NCI-H1417 (cell line): ENCODE data around the gene SYTL1.

Source experiments
- DNase-seq, 3 experiments: peaks; one replicate each; lab custom pipeline; 2025; lab: John Stamatoyannopoulos, UW

Gene SYTL1

DNA sequence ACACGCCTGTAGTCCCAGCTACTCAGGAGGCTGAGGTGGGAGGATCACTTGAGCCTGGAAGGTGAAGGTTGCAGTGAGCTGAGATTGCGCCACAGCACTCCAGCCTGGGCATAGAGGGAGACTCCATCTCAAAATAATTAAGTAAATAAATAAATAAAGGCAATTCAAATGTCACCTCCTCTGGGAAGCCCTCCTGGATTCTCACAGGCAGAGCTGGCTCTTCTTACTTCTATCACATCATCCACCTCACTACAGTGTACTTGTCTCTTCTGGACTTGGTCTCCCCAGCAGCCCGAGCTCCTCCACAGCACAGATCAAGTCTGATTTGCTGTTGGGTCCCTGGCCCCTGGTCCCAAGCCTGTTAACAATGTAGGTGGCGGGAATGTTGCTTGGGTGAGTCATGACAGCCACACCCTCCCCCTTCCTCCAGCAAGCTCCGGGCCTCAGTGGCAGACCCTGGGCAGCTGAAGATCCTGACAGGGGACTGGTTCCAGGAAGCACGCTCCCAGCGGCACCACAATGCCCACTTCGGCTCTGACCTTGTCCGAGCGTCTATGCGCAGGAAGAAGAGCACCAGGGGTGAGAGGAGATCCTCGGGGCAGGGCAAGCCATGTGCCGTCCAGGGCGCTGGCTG, 5.3 kb downstream of the SYTL1 start:
- no peak for DNase-seq

DNA sequence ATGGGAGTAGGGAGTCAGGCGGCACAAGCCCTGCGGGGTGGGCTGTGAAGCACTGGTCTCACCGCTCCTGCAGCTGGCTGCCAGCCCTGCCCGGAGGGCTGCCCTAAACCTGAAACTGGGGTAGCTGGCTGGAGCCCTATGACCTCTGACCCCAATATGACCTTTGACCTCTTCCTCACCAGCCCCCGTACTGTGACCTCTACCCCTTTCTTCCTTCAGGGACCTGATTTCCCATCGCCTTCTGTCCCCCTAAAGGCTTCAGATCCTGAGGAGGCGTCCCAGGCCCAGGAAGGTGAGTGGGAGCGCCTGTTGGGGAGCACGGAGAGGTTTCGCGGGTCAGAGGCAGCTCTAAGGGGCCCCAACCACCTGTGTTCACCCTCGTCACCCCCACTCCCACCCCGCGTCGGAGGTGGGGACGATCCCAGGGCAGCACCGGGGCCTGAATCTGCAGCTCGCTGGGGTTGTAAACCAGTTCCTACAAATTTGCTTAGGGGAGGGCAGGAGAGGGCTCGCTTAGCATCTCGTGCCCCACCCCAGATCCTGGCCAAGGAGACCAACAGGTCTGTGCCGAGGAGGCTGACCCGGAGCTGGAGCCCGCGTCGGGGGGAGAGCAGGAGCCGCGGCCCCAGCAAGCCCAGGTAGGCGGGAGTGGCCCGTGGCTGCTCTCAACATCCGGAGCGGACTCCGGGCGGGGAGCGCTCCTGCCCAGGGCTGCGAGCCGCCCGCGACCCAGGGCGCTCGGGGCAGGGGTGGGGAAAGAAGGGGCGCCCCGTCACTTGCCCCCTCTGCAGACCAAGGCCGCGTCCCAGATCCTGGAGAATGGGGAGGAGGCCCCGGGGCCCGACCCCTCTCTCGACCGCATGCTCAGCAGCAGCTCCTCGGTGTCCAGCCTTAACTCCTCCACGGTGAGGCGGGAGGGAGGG, 7.3 kb downstream of the SYTL1 start:
- peak; percentile 79 to 87 (median 83) for DNase-seq

DNA sequence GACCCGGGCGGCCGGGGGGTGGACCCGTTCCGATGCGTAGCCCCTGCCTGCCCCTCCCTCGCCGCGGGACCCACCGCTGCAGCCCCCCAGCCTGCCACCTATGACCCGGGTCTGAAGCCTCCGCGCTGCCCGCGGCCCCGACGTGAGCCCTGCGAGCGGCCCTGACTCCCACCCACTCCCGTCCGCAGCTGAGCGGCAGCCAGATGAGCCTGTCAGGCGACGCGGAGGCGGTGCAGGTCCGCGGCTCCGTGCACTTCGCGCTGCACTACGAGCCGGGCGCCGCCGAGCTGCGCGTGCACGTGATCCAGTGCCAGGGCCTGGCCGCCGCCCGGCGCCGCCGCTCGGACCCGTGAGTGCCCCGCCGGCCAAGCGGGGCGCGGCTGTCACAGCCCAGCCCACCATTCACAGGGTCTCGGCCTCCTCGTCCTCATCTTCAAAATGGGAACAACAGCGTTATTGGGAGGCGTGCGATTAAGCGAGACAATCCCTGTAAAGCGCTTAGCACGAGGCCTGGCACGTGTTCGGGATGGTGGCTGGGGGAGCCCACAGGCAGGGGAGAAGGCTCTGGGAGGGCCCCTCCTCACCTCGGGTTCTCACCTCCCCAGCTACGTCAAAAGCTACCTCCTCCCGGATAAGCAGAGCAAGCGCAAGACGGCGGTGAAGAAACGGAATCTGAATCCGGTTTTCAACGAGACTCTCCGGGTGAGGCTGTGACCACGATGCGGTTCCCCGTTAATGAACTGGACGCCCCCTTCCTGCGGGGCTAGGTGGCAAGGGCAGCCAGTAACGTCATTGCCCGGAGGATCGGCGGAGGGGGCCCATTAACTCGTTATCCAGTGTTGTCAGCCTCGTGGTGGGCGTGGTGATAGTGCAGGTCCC, 8.2 kb downstream of the SYTL1 start:
- peak; percentile 77 to 83 (median 78) for DNase-seq

DNA sequence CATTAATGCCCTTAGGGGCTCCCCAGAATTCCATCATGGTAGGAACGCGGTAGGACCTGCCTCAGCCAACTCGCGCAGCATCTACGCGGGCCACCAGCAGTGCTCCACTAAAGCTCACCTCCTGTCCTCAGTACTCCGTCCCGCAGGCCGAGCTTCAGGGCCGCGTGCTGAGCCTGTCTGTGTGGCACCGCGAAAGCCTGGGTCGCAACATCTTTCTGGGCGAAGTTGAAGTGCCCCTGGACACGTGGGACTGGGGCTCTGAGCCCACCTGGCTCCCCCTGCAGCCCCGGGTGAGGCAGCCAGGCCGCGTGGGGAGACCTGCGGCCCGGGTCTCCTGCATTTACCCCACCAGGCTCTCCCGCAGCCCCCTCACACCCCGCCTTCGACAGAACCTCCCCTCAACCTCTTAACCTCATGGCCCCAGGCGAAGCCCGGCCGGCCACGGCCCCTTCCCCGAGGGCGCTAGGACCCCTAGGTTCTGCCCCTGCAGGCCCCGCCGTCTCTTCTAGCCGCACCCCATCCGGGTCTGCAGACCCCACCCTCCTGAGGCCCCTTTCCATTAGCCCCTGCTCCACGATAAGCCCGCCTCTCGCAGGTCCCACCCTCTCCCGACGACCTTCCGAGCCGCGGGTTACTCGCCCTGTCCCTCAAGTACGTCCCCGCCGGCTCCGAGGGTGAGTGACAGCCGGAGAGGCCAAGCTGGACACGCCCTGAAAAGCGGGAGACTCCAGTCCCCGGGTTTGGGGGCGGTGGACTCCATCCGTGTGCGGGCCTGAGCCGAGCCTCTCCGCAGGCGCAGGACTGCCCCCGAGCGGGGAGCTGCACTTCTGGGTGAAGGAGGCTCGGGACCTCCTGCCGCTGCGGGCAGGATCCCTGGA, 9.1 kb downstream of the SYTL1 start:
- DNase-seq: no peak

DNA sequence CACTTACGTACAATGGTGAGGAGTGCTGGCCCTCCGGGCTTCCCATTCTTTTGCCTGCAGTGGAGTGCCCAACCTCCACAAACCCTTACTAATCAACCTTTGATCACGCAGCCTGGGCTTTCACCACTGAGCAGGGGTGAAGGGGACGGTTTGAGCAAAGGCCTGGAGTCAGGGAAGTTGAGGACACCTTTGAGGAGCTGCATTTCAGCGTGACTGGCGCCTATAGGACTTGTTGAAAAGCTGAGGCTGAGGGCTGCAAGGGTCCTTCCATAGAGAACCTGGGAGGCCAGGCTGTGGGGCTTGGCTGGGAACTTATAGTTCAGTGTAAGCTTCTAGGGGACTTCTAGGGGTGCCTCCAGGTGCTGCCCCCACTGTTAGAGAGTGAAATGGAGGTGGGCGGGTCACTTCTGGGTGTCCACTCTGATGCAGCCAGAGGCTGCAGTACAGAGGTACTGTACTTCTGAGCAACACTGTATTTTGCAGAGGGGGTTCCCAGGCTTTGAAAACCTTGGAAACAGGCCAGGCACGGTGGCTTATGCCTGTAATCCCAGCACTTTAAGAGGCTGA, 9.8 kb downstream of the SYTL1 start:
- no peak for DNase-seq

DNA sequence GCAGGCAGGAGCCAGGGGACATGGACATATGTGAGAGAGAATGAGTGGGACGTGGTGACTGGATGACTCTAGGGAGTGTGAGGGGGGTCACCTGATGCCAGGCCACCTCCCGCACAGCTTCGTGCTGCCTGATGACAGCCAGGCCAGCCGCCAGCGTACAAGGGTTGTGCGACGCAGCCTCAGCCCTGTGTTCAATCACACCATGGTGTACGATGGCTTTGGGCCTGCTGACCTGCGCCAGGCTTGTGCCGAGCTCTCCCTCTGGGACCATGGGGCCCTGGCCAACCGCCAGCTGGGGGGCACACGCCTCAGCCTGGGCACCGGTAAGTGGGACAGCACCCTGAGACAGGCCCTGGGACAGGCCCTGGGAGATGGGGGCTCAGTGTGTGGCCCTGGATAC, 11.3 kb downstream of the SYTL1 start:
- DNase-seq: no peak

DNA sequence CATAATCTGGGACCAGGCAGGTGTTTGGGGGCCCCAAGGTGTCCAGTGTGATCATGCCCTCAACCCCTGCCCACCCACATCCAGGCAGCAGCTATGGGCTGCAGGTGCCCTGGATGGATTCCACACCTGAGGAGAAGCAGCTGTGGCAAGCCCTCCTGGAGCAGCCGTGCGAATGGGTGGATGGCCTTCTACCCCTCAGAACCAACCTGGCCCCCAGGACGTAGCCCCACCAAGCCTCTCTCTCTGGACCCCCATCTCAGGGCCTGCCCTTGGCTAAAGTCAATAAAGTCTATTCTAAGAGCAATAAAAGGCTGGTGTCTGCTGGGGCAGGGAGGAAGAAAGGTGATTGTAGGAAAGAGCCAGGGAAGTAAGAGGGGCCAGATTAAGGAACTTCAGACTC, 11.8 kb downstream of the SYTL1 start:
- DNase-seq: no peak

DNA sequence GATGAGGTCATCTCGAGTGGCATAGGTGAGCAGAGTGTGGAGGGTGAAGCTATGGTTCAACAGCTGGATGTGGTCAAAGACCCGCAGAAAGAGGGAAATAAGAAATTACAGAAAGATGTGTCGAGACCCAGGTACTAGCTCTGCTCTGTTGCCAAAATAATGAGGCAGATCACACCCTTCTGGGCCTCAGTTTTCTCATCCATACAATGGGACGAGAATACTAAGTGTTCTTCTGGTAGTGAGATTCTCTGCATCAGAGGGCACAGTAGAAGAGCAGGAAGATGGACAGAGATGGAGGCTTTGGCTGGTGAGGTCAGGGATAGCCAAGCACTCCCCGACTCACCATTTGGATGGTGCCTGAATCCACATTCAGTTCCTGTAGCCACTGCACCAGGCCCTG, 13.9 kb downstream of the SYTL1 start:
- DNase-seq: no peak

DNA sequence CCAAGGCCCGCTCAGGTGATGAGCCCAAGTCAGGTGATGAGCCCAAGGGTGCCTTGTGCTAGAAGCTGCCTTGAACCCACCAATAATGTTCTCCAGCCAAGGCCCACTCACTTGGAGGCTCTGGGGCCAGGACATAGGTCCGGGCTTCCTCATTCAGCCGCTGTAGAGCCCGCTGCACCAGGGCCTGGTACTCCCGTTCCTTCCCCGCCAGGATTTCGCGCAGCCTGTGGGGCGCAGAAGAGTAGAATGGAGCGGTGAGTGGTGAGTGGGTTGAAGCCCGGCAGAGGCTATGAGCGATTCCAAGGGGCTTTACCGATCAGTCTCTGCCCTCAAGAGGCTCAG, 14.4 kb downstream of the SYTL1 start:
- no peak for DNase-seq

DNA sequence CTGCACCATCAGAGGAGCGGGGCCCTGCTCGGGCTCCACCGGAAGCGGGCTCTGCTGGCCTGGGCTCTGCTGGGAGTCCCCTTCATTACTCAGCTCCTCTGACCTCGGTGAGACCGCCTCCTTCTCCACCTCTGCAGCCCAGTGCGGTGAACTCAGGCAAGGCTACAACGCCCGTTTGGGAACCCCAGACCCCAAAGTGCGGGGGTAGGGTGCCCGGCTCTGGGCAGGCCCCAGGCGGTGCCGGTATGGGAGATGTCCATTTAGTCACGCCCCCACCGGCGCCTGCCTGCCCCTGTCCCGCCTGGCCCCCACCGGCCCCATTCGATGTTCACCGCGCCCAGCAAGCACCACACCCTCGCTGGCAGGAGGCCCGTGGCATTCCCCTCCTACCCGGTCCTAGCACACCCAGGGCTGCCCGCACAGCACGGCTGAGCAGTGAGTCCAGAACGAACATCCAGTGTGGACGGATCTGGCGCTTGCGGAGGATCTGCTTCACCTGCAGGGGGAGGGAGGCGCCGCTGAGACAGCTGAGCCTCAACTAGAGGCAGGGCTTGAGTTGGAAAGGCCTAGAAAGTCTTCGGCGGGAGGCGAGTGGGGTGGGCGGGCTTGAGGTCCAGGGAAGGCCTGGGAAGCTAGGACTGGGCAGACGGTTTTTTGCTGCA, 14.9 kb downstream of the SYTL1 start:
- DNase-seq: no peak

DNA sequence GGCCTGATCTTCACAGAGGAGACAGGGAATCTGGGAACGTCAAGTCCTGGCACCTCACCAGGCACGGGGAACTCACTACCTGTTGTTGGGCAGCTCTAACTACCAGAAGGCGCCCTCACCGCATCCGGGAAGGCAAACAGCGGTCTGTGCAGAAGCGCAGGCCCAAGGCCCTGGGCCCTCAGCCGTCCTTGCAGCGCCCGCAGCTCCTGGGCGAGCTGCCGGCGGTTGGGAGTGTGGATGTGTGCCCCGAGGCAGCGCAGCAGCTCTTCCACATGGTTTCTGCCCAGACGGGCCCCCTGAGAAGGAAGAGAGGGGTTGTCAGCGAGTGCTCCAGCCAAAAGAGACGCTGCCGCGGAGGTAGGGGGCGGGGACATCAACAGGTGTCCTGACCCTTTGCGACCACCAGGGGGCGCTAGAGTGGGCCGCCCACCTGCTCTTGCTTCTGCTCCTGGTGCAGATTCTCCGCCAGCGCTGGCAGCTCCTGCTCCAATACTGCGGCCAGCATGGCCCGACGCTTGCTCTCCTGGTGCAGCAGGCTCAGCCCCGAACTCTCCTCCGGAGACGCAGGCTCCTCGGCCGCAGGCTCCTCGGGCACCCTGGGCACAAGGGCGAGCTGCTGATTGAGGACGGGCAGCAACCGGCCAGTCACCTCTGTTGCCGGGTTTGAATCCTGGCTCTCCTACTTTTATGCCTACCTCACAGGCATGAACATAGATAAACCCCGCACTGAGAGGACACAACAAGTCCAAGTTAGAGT, 15.6 kb downstream of the SYTL1 start:
- DNase-seq: peak; percentile 29 to 56 (median 56)

DNA sequence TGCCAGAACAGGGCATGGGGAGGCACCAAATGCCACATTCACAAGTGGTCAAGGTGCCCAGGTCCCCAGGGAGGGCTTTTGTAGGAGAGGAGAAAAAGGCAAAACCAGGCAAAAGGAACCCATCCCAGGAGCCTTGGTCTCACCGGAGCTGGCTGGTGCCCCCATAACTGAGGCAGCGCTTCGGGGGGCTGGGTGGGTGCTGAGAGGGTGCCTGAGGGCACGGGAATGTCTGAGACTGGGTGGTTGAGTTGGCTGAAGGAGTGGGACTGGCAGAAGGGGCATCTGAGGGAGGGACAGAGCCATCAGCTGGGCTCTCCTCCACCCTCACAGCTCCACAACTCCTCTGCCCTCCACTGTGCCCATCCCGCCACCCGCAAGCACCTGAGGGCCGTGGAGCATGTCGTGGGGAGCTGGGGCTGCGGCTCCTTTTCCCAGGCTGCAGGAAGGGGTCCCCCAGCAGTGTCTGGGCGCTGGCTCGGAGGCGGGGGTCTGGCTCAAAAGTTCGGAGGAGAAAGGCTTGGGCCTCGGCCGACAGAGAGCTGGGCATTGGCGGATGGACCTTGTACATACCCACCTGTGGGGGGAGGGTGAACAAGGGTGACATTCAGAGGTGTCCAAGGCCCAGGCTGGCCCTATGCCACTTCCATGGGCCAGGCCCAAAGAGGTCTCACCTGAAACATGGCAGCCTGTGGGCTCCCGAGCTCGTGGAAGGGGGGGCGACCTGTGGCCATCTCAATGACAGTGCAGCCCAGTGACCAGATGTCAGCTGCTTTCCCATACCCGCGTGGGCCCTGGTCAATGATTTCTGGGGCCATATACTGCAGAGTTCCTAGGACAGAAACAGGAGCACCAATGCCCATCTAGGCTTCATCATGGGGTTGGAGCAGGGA, 16.5 kb downstream of the SYTL1 start:
- no peak for DNase-seq

DNA sequence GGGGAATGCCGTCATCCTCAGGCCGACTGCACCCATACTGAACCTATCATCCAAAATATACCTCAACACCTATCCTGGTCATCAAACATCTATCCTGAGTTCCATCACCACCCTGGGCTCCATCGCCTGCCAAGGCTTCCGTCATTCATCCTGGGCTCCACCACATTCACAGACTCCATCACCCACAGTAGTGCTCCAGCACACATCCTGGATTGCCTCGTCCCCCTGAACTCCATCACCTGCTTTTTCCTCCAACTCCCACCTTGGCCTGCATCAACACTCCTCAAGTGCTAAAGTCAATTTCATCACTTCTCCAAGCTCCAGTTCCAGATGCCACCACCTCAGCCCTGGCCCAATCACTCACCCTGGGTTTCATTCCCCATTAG, 17.1 kb downstream of the SYTL1 start:
- DNase-seq: no peak

DNA sequence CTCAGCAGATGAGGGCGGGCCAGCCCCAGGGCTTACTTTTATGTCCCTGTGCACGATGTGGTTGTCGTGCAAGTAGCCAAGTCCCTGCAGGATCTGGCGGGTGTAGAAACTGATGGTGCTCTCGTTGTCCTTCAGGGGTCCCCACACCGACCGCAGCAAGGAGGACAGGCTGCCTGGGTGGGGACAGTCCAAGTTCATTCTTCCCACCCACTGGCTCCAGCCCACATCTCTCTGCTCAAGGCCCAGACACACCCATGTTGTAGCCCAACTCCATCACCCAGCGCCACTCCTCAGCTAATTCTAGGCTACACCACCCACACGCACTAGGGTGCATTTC, 18.0 kb downstream of the SYTL1 start:
- no peak for DNase-seq

DNA sequence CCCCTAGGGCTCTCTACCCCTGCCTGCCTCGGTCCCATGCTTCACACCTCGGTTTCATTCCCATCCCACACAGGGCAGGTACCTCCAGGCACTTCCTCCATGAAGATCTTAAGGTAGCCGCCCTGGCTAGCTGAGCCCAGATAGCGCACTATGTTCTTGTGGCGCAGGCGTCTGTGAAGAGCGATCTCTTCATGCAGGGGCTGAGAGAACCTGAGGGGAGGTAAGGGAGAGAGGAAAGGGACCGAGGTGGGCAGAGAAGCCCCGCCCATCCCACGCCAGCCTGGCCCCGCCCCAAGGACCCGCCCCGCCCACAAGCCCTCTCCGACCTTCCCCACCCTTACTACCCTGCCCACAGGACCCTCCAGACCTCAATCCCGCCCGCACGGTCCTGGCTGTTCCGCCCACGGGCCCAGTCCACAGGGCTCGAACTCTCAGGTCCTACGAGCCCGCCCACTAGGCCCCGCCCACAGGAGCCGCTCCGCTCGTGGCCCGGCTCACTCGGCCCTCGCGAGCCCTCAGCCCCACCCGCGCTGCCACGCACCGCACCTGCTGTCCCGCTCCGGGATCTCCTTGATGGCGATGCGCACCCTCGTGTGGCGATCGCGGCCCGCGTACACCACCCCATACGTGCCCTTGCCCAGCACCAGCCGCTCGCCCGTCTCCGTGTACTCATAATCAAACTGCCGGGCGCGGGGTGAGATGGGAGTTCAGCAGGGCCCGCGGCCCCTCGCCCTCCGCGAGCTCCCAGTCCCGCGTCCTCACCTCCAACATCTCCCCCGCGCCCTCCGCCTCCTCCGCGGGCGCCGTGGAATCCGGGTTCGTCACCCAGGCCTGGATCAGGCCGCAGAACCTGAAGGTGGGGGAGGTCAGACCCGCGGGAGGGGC, 18.6 kb downstream of the SYTL1 start:
- DNase-seq: no peak

DNA sequence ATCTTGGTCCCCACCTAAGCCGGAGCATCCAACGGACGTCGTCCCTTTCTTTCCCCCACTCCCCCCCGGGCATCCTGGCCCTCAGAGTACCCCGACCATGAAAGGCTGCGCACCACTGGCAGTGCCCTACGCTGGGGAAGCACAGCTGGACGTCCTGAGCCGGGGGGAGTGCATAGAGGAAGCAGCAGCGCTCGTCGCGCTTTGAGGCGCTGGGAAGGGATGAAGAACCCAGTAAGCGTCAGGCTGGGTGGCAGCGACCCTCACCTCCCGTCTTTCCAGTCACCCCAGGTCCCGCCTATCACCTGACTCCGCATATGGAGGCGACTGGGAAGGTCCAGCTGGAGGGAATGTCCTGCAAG, 19.2 kb downstream of the SYTL1 start:
- no peak for DNase-seq

DNA sequence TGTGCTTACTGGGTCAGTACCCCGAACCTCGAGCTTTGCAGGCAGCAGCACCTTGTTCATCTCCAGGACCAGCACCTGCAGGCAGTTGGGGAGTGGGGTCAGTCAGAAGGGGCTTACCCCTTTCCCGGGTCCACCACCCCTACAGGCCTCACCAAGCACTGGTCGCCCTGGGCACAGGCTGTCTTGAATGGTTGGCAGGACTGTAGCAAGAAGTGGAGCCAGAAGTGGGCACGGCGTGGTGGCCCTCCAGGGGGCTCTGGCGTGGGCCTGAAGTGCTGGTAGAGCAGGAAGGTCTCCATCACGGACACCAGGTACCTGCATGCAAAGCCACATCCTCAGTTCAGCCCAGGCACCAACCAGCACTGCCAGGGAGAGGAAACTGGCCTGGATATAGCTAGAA, 19.7 kb downstream of the SYTL1 start:
- no peak for DNase-seq
